Measurements from ENCODE around the gene USP19.

Gene USP19

DNA sequence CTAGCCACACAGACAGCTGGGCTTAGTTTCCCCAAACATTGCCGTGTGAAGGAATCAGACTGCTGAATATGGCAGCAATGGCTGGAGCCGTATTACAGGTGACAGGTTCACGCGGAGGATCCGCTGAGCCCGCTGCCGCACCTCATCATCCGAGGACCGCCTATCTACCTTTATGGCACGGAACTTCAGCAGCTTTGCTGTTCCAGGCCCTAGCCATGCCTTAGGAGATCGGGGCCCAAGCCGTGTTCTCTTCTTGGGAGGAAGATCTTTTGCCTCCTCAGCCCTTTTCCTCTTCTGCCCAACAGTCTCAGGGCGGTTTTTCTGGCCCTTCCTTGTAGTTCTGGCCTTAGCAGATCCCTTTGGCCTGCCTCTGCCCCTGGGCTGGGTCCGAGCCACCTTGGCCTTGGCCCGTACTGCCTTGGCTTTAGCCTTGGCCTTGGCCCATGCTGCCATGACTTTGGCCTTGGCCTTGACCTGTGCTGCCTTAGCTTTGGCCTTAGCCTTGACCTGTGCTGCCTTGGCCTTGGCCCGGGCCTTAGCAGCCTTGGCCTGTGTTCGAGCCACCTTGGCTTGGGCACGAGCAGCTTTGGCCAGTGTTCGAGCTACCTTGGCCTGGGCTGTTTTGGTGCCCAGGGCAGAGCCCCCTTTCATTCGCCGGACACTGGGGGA is 42.3 kb upstream of the USP19 start:
- DNase-seq (ENCODE audit: low read depth) = no peak
- TF ChIP-seq CTCF (IDR thresholded peaks at IDR 0.05; ENCODE audit: insufficient read depth, low read depth, low read length, missing control alignments) = no peak
- no peak overlapping the region for H3K4me3 ChIP-seq (ENCODE audit: low read length)

DNA sequence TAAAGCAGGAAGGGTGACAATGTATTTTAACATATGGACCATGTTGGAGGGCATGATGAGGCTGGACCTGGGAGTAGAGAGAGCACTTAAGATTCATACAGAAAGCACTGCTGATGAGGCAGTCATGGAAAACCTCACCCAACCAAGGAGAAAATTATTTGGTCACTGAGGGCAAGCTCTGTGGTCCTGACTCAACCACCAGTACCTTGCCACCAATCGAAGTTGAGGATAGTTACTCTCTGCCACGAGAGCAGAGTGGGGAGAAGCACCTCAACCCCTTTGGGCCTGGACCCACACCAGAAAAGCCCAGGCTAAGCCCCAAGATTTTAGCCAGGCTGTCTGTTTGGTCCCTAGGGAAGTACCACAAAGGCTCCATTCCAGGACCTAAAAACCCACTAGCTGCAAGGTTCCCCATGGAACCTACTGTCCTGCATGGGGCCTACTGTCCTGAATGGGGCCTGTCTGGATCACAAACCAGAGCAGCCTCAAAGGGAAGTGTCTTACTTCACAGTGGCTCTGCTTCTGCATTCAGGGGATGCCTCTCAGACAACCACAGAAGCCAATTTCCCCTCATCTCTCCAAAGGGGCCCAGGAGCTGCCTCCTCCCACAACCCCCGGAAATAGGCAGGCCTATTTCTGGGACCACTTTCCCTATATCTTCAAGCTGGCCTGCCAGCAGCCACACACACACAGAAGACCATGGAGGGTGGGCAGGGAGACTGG is 41.3 kb upstream of the USP19 start:
- no peak for DNase-seq (ENCODE audit: low read depth)
- H3K4me3 ChIP-seq (ENCODE audit: low read length) = no peak overlapping the region
- TF ChIP-seq CTCF (IDR thresholded peaks at IDR 0.05; ENCODE audit: insufficient read depth, low read depth, low read length, missing control alignments) = no peak

- no peak for TF ChIP-seq CTCF (IDR thresholded peaks at IDR 0.05; ENCODE audit: insufficient read depth, low read depth, low read length, missing control alignments)
- no peak overlapping the region for H3K4me3 ChIP-seq (ENCODE audit: low read length)
- no peak for DNase-seq (ENCODE audit: low read depth)
Observed at GRCh38 chr3:49161197-49161596, 40.6 kb upstream of the USP19 start.

- no peak overlapping the region for H3K4me3 ChIP-seq (ENCODE audit: low read length)
- no peak for TF ChIP-seq CTCF (IDR thresholded peaks at IDR 0.05; ENCODE audit: insufficient read depth, low read depth, low read length, missing control alignments)
- DNase-seq (ENCODE audit: low read depth) = no peak
Observed at GRCh38 chr3:49158792-49159191, 38.2 kb upstream of the USP19 start.

GRCh38 chr3:49158103-49158709 is 37.6 kb upstream of the USP19 start:
- DNase-seq (ENCODE audit: low read depth) = peak; percentile 45
- peak; percentile 55 for TF ChIP-seq CTCF (IDR thresholded peaks at IDR 0.05; ENCODE audit: insufficient read depth, low read depth, low read length, missing control alignments)
- H3K4me3 ChIP-seq (ENCODE audit: low read length) = no peak overlapping the region

GRCh38 chr3:49157289-49157688 is 36.7 kb upstream of the USP19 start:
- DNase-seq (ENCODE audit: low read depth) = peak; percentile 53
- no peak overlapping the region for H3K4me3 ChIP-seq (ENCODE audit: low read length)
- no peak for TF ChIP-seq CTCF (IDR thresholded peaks at IDR 0.05; ENCODE audit: insufficient read depth, low read depth, low read length, missing control alignments)

Data from epithelial cell of esophagus (primary cell).